Cardiac septum (tissue), 1 donor: ENCODE data around the gene MAP10. TPM values are rescaled to one million over a fixed set of nuclear protein-coding genes. Genes with fewer than 3 reads are reported as not detected.

Experiments used
- DNase-seq: peaks from one replicate; pipeline ENCODE4 v3.0.0-alpha.2; 2020; ENCODE audit warnings: low spot score
- intact Hi-C: fragments of 100-400 bp; cut with DNase I; formaldehyde crosslinking; loops from one replicate; pipeline ENCODE4 v1.14.0; 2022
- total RNA-seq: library from RNA; stranded (reverse); fragmentation: NEBNext Ultra II Directional; extraction: Animal tissue kit (Norgen Biotek cat#: 25700); gene quantifications from one replicate; pipeline ENCODE4 v1.2.1, GENCODE V29; 2021
- donor health status: DM: no; HTN: no; CAD: no.

MAP10 gene
- total RNA-seq, 1 donor from 2014 or later: 2.3 TPM

DNA sequence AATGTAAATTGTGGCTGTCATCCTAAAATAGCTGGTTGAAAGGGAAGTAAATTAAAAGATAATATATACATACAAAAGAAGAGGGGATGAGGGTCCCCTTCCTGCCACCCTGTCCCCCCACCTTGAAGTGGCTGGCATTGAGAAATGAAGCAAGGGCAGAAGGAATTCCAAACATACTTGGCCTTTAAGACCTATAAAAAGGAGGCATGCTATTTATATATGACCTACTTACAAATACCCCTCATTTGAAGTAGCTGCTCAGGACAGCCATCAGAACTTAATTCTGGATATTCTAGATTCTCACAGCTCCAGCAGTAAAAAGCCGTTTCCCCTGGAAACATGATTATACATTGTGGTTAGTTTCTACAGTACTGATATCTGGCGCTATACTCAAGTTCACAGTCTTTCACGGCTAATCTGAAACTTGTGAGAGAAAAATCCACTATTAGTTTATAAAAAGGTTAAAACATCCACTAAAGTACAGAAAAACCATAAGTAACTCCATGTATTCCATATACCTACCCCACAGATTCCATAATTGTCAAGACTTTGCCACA lies 9.6 kb upstream of the MAP10 start:
- intact Hi-C loops: no loop called here
- DNase-seq: no peak

DNA sequence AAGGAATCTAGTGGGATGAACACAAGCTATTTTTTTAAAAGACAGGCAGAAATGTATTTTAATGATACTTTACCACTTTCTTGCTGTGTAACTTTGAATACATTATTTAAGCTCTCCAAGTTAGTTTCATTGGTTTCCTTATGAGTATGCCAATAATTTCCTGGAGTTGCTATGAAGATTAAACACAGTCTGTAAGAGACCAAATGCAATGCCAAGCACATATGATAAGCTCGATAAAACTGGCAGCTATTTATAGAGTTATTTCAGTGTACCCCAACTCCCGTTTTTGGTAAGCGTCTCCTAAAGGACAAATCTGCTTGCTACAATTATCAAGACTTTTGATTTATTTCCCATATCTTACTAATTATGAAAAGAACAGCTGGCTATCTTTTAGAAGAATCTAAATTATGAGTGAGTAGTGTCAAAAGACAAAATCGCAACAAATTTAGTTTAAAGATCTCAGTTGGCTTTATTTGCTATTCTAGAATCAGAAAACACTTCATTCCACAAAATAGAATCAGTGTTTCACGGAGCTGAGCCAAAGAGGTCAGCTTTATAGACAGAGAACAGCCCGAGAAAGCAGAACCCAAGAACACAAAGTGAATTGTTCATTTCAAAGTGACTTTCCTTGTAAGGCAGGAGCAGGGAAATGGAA lies 7.2 kb upstream of the MAP10 start:
- no peak for DNase-seq
- intact Hi-C loops: no loop called here

DNA sequence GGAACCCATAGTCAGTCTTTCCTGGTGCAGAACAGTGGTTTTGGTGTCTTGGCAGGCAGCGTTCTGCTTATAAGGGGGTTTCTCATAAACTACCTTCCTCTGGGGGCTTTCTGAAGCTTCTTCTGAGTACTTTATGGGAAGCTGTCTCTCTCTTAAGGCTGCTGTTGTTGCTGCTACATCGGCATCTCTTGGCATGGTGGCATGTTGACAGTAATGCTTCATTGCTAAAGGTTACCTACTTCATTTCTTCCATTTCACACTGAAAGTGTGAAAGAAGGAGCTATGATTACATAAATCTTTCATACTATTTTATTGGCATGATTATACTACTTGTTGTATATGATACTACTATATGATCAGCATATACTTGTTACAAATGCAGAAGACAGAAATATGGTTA lies 6.3 kb upstream of the MAP10 start:
- no peak for DNase-seq
- intact Hi-C loops: no loop called here

DNA sequence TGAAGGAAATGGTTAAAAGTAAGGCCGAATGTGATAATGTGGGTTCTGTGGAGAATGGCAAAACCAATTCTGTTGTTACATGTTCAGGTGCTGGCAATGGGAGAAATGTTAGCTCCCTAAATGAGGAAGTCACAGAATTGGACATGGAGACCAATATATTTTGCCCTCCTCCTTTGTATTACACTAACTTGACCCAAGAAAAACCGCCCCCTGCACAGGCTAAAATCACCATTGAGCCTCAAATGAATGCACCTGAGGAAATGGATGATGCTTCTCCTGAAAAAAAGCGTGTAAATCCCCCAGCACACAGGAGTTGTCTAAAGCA lies 932 bp downstream of the MAP10 start:
- no peak for DNase-seq
- intact Hi-C loops: loop anchor here (5.0 kb wide), 1 partner anchor 146 kb away; the partner anchor contains the start of gene NTPCR

DNA sequence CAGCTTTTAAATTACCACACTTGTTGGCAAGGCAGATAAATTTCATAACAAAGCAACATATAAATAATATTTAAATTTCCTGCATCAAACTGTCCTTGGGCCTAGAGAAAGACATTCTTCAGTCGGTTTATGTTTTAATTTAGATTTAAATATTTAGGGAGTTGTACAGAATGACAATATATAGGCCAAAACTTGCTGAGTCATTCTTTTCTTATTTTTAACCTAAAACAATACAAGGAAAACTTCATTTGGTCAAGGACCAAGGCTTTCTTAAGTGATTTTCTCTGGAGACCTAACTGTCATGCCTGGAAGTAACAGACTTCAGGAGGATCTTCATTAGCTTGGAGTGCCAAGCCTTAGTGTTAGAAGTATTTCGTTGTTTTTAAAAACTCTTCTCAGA lies 5.6 kb downstream of the MAP10 start:
- intact Hi-C loops: loop anchor here (5.0 kb wide), 1 partner anchor 96 kb away; no protein-coding TSS in a partner anchor
- no peak for DNase-seq

DNA sequence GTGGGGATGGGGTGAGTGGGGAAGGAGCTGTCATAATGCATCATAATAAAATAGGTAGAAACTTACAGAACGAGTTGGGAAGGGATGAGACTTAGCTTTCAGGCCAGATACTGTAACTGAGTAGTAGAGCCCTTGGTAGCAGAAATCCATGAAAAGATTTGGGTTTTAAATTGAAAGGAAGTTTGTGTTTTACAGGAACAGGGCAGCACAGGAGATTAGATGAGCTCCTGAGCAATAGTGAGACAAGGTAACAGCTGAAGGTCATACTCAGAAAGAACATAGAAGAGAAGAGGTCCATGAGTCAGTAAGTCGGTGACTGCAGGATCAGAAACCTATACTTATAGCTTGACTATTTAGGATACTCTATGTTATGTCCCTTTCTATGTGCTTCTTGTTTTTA lies 7.3 kb downstream of the MAP10 start:
- DNase-seq: no peak
- intact Hi-C loops: loop anchor here (5.0 kb wide), 1 partner anchor 95 kb away; no protein-coding TSS in a partner anchor

DNA sequence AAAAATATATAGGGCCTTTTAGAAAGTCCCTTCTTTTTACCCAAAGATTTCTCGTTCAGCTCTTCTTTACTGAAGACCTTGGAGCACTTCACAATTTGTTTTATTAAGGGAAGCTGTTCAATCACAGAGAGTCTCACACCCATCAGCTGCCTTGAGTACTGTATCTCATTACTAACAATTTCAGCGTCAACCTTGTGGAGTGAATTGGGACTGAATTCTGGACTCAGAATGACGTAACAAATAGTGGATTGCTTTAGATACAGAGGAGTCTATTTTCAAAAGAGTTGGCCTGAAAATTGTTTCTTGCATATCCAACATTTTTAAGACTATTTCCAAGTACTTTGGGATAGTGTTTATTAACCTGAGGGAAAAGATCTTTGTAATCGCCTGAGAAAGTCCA lies 7.9 kb downstream of the MAP10 start:
- intact Hi-C loops: loop anchor here (5.0 kb wide), 1 partner anchor 94 kb away; no protein-coding TSS in a partner anchor
- DNase-seq: no peak

DNA sequence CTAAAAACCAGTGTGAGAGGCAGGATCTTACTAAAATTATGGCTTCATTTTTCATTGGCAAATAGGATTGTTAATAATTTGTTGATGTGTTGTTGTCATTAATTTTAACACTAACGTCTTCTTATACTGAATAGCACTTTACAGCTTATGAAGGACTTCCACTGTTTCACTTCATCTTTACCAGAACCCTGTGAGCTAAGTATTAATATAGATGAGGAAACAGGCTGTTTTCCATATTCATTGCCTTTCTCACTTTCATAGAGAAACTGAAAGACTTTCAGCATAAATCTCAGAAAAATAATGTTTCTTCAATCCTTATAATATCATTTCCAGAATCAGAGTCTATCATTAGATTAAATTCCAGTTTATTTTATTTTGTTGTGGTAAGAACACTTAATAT lies 8.5 kb downstream of the MAP10 start:
- DNase-seq: no peak
- intact Hi-C loops: loop anchor here (5.0 kb wide), 1 partner anchor 94 kb away; no protein-coding TSS in a partner anchor

DNA sequence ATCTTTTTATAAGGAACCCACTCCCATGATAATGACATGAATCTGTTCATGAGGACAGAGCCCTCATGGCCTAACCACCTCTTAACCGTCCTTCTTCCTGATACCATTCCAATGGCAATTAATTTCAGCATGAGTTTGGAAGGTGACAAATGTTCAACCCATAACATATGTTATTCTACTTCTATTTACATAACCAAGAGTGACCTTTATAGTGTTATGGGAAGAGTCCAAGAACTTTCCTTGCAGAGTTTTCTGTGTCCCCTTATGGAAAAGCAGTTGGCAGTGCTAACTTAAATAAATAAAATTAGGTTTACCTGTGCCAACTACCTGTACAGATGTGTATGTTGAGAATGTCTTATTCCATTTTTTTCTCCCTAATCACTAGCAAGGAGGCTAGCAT lies 11.1 kb downstream of the MAP10 start:
- intact Hi-C loops: no loop called here
- DNase-seq: no peak

DNA sequence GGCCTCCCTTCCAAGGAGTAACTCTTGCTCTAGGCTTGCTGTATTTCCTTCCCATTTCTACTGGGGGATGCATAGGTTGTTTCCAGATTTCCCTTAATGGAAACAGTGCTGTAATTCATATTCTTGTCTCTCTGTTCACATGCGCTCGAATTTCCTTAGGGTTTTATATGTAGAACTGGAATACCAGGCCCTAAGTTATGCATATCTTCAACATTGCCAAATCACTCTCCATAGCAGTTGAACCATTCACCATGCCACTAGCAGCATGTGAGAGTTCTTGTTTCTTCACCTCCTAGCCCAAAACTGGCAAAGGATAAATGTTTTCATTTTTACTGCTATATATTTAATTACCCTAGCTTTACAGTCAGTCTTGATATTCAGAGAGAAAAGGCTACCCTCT lies 12.8 kb downstream of the MAP10 start:
- DNase-seq: no peak
- intact Hi-C loops: no loop called here

DNA sequence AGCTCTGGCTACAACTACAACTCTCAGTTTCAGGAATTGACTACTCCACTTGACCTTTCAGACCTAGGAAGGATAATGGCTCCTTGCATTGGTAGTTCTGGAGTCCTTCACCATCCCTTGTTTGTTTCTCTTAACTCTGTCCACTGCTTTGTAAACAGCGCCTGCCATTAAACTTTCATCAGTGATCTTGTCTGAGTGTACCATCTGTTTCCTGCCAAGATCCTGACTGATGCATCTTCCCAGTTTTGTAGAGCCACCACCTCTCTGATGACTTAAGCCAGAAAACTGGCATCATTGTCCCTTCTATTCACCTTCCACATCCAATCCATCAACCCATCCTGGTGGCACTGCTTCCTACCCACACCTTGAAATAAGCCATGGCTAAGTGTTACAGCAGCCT lies 15.2 kb downstream of the MAP10 start:
- intact Hi-C loops: no loop called here
- no peak for DNase-seq

DNA sequence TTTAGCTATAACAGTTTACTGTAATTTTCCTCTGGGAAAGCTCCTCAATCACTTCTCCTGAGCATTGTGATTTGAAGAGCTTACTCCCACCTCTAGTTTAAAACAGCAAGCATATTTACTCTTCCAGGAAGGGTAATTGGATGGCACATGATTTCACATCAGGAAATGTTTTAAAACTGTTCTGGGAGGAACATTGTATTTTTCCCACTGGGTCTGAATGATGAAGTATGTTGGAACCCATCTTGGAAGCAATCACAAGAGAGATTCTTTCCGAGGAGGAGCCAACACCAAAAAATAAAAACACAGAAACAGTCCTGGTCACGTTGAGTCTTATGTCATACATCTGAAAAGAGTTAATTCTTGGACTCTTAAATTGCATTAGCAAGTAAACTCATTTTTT lies 17.3 kb downstream of the MAP10 start:
- intact Hi-C loops: no loop called here
- no peak for DNase-seq

DNA sequence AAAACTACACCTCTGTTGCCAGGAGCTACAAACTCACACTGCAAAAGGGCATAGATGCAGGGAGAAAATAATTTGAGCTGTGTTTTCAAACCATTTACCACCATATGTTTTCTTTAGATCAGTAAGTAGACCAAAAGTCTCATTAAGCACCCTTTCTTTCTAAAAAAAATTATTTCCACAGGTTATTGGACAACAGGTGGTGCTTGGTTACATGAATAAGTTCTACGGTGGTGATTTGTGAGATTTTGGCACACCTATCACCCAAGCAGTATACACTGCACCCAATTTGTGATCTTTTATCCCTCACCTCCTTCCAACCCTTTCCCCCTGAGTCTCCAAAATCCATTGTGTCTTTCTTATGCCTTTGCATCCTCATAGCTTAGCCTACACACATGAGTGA lies 21.1 kb downstream of the MAP10 start:
- DNase-seq: no peak
- intact Hi-C loops: no loop called here

DNA sequence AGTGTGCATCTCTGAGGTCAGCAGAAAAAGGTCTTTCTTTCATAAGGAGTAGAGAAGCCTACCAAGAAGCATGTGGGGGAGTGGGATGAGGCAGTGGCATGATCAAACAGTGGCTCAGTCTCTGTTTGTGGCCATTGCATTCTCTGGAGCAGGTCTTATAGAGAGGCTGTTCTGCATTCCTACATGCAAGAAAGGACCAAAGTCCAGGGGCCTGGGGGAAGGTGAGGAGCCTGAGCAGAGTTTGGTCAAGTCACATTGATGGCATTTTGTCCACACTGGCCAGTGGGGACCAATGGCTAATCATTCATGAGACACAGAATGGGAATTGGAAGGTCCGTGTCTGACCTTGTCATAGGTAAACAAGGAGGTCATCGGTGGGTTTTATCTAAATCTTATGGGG lies 25.4 kb downstream of the MAP10 start:
- no peak for DNase-seq
- intact Hi-C loops: no loop called here

DNA sequence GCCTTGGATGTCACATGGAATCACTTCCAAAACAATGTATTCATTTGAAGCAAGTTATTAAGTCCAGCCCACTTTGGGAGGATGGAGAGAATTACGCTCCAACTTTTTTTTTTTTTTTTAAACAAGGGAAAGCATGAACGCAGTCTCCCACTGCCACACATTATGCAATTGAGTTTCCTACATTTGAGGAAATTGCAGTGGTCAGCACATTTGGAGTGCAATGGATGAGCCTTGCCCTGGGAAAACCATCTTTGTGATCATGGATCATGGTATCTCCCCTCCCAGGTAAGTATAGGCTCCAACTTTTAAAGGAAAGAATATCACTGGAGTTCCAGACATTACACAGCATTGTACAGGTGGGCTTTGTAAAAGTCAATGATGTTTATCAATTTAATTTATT lies 26.7 kb downstream of the MAP10 start:
- no peak for DNase-seq
- intact Hi-C loops: no loop called here

DNA sequence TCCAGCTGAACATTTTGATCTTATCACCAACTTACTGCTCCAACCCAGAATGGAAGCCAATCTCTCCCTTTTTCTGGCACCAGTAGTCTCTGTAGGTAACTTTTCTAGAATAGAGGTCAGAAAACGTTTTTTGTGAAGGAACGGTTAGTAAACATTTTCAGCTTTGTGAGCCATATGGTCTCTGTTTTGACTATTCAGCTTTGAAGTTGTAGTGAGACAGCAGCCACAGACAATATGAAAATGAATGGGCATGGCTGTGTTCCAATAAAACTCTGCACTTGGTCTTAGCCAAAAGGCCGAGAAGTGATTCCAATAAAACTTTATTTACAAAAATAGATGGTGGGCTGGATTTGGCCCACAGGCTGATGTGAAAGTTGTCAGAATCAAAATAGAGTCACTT lies 28.9 kb downstream of the MAP10 start:
- intact Hi-C loops: no loop called here
- no peak for DNase-seq

DNA sequence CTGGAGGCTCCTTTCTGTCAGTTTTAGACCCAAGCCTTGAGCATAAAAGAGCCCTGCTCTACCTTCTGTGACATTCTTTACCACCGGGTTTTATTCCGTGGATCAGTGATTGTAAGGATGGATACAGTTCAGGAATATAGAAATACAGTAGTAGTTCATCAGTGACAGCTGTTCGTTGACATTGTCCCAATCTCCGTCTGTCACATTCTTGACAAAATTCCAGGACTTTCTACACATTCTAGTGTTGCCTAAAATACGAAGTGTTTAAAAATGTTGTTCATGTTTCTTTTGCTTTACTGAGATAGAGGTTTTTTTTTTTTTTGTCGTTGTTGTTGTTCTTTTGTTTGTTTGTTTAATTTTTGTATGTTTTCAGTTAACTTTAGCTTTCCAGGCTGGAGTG lies 29.9 kb downstream of the MAP10 start:
- intact Hi-C loops: no loop called here
- DNase-seq: no peak

DNA sequence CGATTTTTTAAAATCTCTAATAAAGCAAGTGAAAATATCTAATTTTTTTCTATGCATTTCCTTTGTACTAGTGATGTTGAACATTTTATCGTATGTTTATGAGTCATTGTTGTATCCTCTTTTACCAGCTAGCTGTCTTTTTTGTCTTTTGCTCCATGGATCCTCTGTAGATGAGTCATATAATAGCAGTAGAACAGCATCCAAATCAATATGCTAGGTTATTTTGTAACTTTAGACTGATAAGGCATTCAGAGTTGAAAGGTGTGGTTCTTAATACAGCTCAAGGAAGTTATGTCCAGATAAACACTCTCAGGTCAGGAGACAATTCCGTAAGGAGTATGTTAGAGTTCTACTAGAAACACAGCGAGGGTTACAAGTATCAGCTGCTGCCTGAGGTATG lies 31.9 kb downstream of the MAP10 start:
- DNase-seq: no peak
- intact Hi-C loops: no loop called here

DNA sequence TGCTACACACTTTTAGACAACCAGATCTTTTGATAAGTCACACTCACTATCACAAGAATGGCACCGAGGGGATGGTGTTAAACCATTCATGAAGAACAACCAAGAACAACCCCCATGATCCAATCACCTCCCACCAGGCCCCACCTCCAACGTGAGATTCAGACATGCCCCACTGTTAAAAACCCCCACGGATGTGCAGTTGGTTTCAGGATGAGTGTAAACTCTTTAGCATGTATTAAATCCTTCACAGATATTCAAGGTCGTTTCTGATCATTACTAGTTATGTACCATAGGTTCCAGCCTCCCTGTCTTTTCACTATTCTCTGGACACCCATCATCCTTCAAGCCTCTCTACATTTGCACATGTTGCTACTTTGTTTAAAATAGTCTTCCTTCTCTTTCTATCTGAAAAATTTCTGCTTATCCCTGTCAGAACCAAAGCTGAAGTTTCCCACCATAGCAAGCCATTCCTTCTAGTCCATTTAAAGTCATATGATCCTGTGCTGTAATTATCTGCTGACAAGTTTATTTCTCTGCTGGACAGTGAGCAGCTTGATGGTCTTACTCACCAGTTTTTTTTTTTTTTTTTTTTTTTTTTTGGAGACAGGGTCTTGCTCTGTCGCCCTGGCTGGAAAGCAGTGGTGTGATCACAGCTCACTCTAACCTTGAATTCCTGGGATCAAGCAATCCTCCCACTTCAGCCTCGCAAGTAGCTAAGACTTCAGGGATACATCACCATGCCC lies 36.8 kb downstream of the MAP10 start:
- intact Hi-C loops: no loop called here
- DNase-seq: no peak

DNA sequence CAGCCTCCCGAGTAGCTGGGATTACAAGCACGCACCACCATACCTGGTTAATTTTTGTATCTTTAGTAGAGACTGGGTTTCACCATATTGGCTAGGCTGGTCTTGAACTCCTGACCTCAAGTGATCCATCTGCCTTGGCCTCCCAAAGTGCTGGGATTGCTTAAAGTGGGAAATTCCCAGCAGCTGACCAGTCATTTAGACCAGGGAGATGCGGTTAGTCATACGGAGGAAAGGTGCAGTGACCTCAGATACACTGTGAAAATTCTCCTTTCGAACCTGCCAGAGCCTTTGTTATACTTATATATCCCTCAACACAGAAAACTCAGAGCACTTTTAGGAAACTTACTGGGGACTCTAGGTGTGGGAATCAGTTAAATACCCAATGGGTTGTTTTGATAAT lies 39.6 kb downstream of the MAP10 start:
- DNase-seq: no peak
- intact Hi-C loops: no loop called here

DNA sequence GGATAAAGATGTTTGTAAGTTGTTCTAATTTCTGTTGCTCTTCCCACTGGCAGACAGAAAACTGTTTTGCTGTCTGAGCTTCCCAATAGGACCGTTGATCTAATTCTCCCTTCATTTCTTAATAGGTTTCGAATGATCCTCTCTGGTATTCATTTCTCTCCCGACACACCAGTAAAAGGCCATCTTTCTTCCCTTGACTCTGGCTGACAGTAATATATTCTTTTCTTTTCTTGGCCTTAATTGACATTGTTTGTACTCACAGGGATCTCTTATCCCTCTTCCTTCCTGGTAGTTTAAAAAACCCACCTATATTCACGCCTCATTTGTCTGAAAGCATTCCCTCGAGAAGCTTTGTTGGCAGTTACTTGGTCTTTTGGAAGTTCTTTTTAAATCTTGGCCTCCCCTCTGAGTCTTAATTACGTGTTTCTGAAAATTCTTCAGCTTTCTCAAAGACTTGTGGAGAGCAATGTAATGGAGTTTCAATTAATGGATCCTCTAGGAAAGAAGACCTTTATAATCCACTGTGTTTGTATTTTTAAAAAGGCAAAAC lies 40.3 kb downstream of the MAP10 start:
- DNase-seq: no peak
- intact Hi-C loops: no loop called here
